A549 treated with DMSO at 1 μM for 4 hours (cell line): ENCODE measurements around the gene STT3B. TPM values are rescaled to one million over a fixed set of nuclear protein-coding genes. Genes with fewer than 3 reads are reported as not detected.

Source experiments
- total RNA-seq: library from RNA; stranded (reverse); fragments of 200-300 nt; extraction: Qiagen RNA extraction; gene quantifications from 5 replicates; pipeline ENCODE4 v1.2.3, GENCODE V29; 2022; ENCODE audit warnings: low read depth

STT3B gene
- total RNA-seq = 73.2 to 90.4 TPM (median 89.2 TPM) in 5 replicates

DNA sequence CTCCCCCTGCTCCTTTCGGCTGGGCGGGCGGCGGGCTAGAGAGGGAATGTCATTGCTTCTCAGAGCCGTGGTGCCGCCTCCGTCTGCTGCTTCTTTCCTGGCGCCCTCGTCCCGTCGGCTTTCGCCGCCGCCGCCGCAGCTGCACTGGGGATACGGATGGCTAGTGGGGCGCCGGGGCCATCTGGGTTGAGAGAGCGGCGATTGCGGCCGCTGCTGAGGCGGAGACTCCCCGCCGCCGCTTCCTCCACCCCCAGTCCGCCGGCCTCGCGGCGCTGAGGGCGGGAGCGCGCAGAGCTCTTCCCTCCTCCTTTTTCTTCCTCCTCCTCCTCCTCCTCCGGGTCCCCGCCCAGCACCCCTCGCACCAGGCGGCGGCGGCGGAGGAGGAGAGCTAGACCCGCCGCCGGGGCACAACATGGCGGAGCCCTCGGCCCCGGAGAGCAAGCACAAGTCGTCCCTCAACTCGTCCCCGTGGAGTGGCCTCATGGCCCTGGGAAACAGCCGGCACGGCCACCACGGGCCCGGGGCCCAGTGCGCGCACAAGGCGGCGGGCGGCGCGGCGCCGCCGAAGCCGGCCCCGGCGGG, at the start of gene STT3B:
Gene STT3B (plus strand): TSS at position 339 of the 582 bp plus-strand sequence. CDS start 74 bp downstream, at position 413.

